ACHN (cell line): ENCODE measurements around the gene MBD3.
A peak's percentile ranks its signal among the peaks of the same experiment; 100 is the strongest.
"Not testable (repeated sequence)": the region's sequence is repeated elsewhere in the genome, so short reads cannot be mapped to it uniquely, and the experiment has no call there.

Experiments
- DNase-seq: peaks from one replicate; pipeline ENCODE4 v3.0.0-alpha.2; 2015
- in situ Hi-C: cut with HindIII; loops from 2 replicates; pipeline ENCODE4 v1.10.0; 2017; ENCODE audit warnings: low sequenced_read_pairs, low pct_ligation_motif_present, low pct_unique_long_range_greater_than_20kb

The MBD3 gene

DNA sequence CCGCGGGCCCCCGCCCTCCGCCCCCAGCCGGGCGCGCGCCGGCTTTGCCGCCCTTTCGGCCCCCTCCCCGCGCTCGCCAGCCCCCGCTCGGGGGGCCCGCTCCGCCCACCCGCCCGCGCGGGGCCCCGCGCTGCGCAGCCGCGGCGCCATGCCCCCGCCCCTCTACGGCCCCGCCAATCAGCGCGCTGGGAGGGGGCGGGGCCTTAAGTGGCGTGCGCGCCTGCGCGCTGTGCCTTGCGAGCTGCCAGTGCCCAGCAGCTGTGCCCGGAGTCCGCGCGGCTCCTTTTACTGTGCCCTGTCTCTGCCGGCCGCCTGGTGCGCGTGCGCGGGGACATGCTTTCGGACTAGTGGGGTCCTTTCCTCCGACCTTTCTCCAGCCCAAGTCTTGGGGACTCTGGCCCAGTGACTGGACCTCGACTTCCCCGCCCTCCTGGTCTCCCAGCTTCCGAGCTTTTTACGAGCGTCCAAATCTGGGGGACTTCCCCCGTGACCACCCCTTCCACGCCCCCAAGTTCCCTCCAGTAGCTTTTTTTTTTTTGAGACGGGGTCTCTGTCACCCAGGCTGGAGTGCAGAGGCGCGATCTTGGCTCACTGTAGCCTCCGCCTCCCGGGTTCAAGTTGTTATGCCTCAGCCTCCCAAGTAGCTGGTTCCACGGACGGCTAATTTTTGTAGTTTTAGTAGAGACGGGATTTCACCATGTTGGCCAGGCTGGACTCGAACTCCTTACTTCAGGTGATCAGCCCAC lies at the start of gene MBD3:
Gene MBD3, minus strand, starts transcription at position 111 of the 746 bp plus-strand sequence. CDS start 234 bp downstream, outside the sequence.
- in situ Hi-C loops: no loop called here

DNA sequence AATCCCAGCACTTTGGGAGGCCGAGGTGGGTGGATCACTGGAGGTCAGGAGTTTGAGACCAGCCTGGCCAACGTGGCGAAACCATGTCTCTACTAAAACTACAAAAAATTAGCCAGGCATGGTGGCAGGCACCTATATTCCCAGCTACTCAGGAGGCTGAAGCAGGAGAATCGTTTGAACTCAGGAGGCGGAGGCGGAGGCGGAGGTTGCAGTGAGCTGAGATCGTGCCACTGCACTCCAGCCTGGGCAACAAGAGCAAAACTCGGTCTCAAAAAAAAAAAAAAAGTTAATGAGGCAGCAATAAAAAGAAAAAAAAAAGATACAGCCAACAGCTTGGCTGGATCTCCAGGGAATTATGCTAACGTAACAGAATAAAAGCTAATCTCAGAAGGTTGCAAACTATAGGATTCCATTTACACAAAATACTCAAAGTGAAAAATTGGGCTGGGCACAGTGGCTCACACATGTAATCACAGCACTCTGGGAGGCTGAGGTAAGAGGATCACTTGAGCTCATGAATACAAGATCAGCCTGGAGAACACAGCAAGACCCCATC lies 48.3 kb upstream of the MBD3 start:
- in situ Hi-C loops, DNase-seq: not testable (repeated sequence)

More for the DNA sequence above, at the start of gene MBD3:
- DNase-seq: peak; percentile 90

DNA sequence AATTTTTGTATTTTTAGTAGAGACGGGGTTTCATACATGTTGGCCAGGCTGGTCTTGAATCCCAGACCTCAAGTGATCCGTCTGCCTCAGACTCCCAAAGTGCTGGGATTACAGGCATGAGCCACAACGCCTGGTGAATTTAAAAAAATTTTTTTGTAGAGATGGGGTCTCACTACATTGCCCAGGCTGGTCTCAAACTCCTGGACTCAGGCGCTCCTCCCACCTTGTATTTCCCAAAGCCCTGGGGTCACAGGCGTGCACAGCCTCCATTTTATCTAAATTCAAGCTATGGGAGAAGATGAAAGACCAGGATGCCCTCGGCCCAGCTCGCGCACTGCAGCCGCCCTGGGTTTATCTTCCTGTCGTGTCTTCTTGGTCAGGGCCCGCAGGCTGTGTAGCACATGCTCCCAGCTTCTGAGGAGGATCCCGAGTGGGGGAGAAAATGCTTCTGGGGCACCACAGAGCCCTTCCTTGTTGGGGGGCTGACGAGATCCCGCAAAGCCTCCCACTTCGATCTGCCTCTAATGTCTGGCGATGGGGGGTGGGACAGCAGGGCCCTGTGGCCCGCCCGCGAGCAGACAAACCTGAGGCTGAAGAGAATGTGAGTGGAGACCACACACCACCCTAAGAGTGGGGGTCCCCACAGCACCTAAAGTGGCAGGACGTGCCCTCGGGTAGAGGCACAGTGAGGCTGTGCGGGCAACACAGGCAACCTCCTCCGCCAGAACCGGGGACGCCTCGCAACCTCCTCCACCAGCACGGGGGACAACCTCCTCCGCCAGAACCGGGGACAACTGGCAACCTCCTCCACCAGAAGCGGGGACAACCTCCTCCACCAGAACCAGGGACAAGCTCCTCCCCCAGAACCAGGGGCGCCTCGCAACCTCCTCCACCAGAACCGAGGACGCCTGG lies 43.9 kb upstream of the MBD3 start:
- DNase-seq: no peak
- in situ Hi-C loops: no loop called here

- in situ Hi-C loops: no loop called here
- no peak for DNase-seq
Observed at GRCh38 chr19:1634938-1635243, 42.2 kb upstream of the MBD3 start.

DNA sequence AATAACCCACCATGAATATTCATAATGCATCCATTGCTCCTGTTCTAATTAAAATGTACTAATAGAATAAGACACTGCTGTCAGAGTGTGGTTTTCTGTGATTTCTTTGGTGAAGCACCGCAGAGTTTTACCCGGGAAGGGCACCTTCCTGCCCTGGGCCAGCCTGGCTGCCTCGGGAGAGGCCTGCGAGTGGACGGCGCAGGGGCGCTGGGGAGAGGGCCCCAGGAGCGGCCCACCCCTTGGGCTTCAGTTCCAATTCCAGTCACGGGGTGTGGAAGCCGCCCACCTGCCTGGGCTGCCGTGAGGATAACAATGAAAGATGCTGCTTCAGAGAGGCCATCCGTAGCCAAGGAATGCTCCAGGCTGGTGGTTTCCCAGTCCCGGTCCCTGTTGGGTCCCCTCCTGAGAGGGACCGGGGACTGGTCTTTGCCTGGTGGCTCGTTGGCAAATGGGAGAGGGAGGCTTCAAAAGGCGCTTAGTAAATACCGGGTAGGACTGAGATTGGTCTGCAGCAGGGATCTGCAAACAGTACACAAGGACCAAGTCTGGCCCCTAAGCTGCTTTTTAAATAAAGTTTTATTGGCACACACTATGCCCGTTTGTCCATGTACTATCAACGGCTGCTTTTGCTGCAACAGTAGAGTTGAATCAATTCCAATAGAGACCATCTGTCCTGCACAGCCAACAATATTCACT lies 41.7 kb upstream of the MBD3 start:
- no peak for DNase-seq
- in situ Hi-C loops: no loop called here

GRCh38 chr19:1633269-1633826 lies 40.7 kb upstream of the MBD3 start:
- DNase-seq: no peak
- in situ Hi-C loops: no loop called here

- no peak for DNase-seq
- in situ Hi-C loops: no loop called here
Observed at GRCh38 chr19:1632462-1633268, 40.0 kb upstream of the MBD3 start.

GRCh38 chr19:1631557-1632100 lies 39.0 kb upstream of the MBD3 start:
- no peak for DNase-seq
- in situ Hi-C loops: no loop called here

- no peak for DNase-seq
- in situ Hi-C loops: no loop called here
Observed at GRCh38 chr19:1630811-1631210, 38.1 kb upstream of the MBD3 start.

DNA sequence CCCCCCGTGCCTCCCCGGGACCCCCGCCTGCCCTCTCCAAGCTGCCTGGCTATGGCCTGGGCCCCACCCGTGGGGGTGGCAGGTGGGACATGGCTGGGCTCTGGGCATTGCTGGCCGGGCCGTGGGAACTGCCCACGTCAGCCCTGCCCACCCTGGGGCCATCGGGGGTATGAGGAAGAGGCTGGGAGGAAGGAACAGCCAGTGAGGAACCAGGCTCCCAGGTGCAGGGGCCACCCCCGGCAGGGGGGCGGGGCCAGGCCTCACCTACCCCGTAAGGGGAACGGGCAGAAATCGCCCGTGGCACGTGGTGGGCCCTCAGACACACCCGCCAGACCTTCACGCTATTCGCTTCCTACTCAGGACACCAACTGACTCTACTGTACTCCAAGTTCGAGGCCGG lies 37.3 kb upstream of the MBD3 start:
- in situ Hi-C loops: no loop called here
- DNase-seq: no peak

DNA sequence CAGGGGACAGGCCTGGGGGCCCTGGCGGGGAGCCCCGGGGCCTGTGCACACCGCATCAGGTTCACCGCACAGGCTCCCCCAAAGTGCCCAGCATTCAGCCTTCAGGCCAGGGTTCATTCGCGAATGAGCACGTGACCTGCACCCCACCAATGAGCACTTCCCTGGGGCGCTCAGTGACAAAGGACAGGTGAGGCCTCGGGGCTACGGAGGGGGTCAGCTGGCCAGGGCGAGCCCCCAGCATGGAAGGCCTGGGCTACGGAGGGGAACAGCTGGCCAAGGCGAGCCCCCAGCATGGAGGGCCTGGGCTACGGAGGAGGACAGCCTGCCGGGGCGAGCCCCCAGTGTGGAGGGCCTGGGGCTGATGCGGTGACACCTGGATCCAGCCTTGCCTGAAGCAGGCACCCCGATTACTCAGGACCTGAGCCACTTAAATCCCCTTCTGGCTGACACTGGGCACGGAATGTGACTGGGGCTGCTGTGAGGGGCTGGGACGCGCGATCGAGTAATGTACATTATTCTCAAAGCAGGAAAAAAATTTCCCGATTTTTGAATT lies 36.7 kb upstream of the MBD3 start:
- DNase-seq: no peak
- in situ Hi-C loops: no loop called here

DNA sequence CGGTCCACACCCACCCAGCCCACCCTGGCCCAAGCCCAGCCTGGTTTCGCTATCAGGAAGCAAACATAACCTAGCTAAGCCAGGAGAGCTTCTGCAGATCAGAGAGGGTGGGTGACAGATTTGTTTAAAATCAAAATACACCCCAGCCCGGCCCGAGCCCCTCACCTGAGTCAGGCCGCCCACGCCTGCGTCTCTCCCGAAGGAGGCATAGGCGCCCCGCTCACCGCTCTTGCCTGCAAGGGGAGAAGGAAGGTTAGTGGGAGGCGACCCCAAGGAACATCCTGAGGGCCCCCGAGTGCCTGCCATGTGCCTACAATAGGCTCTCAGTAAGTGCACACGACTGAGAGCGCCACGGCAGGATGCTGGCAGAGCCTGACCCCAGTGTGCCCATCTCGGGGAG lies 34.5 kb upstream of the MBD3 start:
- DNase-seq: no peak
- in situ Hi-C loops: no loop called here

- in situ Hi-C loops: no loop called here
- DNase-seq: no peak
Observed at GRCh38 chr19:1626417-1627010, 33.8 kb upstream of the MBD3 start.

GRCh38 chr19:1624458-1624857 lies 31.8 kb upstream of the MBD3 start:
- in situ Hi-C loops: no loop called here
- DNase-seq: peak; percentile 35

DNA sequence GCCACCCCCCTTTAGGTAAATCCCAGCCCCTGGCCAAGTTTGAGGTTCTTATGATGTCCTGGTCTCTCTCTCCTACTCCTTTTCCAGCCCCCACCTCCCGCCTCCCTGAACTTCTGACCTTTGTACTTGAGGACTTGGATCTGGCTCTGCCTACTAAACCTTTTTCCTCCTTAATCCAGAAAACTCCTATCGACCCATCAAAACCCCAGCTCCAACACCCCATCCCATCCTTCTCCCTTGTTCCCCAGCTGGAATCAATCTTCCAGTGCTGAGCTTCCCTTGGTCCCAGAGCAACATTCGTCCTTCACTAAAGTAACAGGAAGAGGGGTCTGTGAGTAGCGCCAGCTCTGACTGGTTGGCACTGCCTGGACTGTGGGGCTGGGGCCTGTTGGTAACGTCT lies 29.9 kb upstream of the MBD3 start:
- in situ Hi-C loops: no loop called here
- DNase-seq: no peak

- in situ Hi-C loops: no loop called here
- DNase-seq: no peak
Observed at GRCh38 chr19:1622007-1622406, 29.3 kb upstream of the MBD3 start.

DNA sequence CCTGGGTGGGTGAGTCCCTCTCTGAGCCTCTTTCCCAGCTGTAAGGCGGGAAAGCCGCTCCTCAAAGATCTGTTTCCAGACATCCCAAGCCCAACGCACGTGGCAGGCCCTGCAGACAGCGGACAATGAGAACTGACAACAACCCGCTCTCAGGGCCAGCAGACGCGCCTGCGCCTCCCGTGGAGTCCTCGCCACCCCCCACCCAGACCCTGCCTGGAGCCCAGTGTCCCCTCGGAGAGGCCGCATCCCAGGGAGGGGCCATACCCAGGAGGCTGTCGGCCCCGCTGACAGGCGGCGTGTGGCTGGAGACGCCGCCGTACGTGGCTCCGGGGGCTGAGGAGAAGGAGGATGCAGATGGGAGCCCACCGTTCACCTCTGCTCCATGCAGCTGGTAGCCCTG lies 28.9 kb upstream of the MBD3 start:
- in situ Hi-C loops: no loop called here

More for the DNA sequence above, 28.9 kb upstream of the MBD3 start:
- DNase-seq: no peak
